CD4-positive, alpha-beta T cell treated with Interleukin-6 for 4 hours (primary cell): ENCODE results near the gene EFR3B.
A peak's percentile ranks its signal among the peaks of the same experiment; 100 is the strongest.
"Not testable (repeated sequence)": the region's sequence is repeated elsewhere in the genome, so short reads cannot be mapped to it uniquely, and the experiment has no call there.

Experiments used
- DNase-seq: peaks from one replicate; pipeline ENCODE4 v3.0.0-alpha.2; 2020; ENCODE audit warnings: mixed read lengths

EFR3B gene, protein sequence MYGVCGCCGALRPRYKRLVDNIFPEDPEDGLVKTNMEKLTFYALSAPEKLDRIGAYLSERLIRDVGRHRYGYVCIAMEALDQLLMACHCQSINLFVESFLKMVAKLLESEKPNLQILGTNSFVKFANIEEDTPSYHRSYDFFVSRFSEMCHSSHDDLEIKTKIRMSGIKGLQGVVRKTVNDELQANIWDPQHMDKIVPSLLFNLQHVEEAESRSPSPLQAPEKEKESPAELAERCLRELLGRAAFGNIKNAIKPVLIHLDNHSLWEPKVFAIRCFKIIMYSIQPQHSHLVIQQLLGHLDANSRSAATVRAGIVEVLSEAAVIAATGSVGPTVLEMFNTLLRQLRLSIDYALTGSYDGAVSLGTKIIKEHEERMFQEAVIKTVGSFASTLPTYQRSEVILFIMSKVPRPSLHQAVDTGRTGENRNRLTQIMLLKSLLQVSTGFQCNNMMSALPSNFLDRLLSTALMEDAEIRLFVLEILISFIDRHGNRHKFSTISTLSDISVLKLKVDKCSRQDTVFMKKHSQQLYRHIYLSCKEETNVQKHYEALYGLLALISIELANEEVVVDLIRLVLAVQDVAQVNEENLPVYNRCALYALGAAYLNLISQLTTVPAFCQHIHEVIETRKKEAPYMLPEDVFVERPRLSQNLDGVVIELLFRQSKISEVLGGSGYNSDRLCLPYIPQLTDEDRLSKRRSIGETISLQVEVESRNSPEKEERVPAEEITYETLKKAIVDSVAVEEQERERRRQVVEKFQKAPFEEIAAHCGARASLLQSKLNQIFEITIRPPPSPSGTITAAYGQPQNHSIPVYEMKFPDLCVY

DNA sequence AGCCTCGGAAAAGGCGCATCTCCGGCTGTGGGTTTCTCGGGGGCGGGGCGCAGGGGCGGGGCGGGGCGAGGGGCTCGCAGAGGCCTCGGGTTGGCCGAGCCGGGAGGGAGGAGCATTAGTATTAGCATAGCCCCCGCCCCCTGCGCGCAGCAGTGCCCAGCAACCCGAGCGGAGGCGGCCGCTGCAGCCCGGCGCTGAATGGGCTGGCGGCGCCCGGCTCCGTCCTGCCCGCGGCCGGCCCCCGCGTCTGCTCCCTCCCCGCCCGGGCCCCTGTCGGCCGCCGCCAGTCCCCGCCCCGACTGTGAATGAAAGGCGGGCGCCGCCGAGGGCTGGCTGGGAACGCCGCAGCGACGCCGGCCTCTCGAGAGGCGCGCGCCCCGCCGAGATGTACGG lies at the start of gene EFR3B:
Gene EFR3B (plus strand): TSS at position 149 of the 393 bp plus-strand sequence. CDS start 237 bp downstream, at position 386.
- peak; percentile 95 for DNase-seq

DNA sequence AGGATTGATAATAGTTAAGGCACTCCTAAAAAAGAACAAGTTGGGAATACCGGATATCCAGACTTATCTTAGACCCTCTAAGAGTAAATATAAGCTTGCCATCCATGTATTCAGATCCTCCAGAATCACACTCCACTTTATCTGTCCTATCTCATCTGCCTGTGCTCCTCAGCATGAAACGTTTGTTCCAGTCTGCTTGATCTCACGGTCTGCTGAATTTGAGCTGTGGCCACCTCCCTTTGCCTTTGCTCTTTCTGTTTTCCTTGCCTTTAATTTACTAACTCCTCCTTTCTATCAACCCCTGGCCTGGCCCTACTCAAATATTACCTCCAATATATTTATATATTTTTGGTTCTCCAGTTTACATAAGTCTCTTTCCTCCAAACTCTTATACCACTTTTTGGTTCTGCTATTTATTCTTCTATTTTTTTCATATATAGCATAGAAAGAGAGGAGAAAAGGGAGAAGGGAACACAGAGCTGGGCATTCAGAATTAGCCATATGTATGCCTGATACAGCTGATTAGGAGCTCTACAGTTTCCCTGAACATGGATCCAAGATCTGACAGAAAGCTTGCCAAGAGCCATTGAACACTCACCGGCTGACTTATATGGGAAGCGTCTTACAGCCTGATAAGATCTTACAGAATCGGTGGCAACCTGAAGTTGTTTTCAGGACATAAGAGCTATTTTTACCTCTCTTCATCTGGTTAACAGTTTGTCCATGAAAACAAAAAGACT lies 48.3 kb upstream of the EFR3B start:
- DNase-seq = no peak

DNA sequence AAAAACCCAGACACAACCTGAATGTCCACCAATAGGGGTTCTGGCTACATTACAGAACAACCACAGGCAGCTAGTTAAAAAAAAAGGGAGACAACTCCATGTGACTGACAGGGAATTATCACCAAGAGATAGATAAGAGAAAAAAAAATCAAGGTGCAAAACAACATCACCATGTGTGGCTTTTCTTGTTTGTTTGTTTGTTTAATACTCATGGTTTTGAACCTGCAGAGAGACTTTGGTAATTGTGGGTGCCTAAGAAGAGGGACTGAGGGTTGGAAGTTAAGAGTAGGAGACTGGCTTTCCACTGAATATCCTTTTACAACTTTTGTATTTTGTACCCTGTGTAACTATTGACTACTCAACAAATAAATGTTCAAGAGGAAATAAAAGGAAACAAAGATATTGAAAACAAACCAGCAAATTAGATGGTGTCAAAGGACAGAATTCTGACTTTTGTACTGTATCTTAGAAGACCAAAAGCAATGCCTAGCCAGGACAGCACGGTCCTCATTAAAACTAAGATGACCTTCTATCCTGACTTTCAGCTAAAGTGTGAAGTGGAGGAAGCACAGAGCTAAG lies 47.6 kb upstream of the EFR3B start:
- DNase-seq = no peak

DNA sequence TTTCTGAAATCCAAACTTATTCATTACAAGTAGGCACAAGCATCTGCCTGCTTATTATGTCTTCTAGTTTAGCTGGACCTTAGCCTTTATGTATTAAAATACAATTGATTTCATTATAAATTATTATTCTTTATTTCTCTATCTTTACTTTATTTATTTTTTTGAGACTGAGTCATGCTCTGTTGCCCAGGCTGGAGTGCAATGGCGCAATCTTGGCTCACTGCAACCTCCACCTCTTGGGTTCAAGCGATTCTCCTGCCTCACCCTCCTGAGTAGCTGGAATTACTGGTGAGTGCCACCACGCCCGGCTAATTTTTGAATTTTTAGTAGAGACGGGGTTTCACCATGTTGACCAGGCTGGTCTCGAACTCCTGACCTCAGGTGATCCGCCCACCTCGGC lies 42.8 kb upstream of the EFR3B start:
- DNase-seq = not testable (repeated sequence)

DNA sequence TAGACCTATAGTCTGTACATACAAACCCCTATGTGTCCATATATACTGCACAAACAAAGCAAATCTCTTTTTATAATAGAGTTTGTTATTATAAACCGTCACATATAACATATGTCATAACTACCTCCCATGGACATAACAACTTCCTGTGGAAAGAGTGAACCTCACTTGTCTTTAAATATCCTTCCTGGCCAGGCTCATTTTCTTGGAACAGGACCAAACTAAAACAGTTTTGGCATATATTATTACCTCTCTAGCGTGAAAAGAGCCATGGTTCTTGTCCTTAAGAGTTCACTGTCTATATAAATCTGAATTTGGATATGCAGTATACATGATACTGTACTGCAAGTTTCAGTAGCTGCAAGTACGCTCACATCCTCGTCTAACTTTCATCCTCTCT lies 41.8 kb upstream of the EFR3B start:
- no peak for DNase-seq

DNA sequence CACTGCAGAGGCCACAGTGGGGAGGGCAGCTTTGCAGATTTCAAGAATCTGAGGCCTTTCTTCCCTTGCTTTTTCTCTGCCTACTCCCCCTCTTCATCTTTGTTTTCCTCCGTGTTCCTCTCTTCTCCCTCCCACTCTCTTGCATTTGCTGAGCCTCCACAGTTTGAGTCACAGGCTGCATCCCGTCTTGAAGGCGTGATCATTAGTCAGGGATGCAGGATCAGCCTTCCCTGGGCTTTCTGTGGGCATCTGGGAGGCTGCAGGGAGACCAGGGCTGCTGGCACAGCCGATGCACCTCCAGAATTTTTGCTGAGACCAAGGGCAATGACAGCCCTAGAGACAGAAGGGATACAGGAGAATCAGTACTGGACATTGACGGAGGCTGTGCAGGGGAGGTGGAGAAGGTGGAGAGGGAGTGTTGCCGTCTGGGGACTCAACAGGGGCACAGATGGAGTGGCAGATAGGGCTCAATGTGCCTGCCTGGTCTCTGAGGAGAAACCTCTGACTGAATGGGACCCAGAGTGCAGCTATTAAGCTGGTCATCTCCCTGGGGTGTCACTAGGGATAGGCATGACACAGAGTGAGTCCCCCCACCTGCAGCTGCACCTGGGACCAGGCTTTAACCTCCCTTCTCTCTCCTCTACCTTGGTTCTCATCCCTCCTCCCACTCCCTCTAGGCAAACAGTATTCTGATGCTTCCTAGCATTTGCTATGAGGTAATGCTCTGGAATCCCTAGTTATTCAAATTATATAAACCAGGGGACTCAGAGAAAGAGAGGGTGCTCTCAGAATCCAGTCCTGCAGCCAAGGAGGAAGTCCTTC lies 41.2 kb upstream of the EFR3B start:
- no peak for DNase-seq

DNA sequence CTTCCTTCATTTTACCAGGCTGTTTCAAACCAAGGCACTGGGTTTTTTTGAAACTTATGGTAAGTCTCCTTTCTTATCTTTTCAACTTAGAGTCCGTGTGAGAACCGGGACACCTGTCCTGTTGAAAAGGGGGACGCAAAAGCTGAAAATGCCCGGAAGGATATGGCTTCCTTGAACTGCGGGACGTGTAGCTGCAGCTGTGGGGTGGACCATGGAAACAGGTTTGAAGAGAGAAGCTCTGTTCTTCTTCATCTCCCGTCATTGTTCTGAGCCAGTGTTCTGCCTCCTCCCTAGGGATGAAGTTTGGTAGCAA lies 40.6 kb upstream of the EFR3B start:
- no peak for DNase-seq

DNA sequence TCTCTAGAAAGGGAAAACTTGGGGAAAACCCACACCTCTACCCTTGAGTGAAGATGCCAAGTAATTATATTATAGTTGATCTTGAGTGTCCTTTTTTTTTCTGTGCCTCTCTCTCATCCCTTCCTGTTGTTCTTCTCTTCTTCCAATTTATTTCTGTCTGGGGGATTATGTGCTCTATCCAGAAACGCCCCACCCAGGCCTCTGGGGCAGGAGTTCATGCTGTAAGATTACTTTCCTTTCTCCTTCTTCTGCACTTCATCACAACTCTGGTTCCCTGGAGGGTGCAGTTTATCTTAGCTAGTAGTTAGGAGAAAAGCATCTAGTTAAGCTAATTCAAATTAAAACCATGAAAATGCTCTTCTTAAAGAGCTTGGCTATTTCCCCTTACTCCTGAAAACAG lies 39.8 kb upstream of the EFR3B start:
- DNase-seq = no peak

DNA sequence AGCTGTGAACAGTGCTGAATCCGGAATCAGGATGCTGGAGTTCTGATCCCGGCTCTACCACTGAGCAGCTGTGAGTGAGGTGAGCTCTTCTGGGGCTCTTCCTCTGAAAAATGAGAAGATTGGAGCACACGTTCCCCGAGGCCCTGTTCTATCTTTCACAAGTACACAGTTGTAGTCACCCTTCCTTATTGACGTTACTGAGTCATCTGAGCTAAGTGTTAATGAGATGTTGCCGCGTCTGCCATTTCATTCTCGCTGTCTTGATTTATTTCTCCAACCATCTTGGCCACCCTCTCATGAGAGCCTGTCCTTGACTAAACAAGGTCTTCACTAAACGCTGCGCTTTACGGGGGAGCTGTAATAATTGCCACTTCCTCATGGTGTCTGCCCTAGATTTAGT lies 31.9 kb upstream of the EFR3B start:
- no peak for DNase-seq

DNA sequence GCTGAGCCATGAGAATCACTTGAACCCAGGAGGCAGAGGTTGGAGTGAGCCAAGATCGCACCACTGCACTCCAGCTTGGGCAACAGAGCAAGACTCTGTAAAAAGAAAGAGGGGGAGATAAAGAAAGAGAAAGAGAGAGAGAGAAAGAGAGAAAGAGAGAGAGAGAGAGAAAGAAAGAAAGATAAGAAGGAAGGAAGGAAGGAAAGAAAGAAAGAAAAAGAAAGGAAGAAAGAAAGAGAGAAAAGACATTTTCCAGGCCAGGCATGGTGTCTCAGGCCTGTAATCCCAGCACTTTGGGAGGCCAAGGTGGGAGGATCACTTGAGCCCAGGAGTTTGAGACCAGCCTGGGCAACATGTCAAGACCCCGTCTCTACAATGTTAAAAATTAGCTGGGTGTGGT lies 30.5 kb upstream of the EFR3B start:
- not testable (repeated sequence) for DNase-seq

DNA sequence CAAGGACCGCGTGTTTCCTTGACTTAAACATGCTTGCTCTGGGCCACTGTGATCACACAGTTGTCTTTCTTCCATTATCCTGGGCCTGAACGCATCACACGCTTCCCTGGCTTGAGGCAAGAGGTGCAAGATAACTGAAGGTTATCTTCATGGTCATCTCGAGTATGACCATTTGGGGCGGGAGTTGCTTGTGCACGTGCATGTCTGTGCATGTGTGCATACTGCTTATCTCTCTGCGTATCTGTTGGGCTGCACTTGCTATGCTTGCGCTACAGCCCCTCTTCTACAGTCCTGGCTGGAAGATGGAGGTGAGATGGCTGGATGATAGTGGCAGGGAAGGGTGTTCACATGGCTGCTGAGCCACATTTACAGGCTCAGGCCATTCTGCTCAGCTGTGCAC lies 27.2 kb upstream of the EFR3B start:
- DNase-seq = no peak

DNA sequence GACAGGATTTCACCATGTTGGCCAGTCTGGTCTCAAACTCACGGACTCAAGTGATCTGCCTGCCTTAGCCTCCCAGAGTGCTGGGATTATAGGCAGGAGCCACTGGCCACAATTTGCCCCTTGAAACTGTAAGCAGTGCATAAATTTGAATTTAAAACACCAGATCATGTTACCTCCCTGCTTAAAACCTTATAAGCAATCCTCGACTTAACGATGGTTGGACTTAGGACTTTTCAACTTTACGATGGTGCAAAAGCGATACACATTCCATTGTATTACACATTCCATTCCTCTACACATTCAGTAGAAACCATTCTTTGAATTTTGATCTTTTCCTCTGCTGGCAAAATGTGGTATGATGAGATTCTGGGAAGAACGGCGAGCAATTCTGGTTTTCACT lies 23.2 kb upstream of the EFR3B start:
- DNase-seq = no peak

DNA sequence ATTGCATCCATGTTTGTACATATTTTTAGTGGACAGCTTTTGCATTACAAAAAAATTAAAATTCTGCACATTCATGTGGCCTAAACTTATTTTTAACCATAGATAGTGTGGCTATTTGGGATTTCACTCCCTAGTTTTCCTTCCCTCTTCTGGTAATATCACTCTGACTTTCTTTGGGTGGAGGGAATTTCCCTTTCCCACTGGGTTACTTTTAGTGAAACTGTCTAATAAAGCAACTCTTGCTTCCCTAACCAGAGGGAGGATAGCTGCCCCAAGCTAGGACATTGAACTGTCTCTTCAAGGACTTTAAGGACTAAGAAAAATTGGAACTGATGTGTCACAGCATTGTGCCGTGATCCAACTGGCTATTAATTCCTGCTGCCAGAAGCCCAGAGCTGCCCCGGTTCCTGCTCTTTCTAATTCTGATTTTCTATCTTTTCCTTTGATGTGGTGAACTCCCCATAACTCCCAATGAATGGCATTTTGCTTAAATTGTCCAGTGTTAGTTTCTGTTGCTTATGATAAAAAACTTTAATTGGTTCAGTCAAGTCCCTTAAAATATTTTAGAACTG lies 20.0 kb upstream of the EFR3B start:
- DNase-seq = no peak

DNA sequence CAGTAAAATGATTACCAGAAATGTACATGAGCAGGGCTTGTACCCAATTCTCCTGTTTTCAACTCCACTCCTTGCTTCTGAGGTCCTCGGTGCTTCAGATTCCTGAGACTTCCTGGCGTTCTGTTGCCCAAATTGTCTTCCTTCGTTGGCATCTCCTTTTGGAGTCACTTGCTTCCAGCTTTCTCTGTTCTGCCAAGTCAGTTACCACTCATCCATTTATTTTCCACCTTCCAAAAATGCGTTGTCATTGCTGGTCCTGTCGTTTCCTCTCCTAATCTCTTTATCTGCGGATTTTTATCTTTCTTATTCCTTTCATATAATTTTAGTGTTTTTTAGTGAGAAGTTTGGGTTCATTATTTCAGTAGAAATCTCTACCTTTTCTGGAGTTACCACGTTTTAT lies 18.5 kb upstream of the EFR3B start:
- DNase-seq = no peak

DNA sequence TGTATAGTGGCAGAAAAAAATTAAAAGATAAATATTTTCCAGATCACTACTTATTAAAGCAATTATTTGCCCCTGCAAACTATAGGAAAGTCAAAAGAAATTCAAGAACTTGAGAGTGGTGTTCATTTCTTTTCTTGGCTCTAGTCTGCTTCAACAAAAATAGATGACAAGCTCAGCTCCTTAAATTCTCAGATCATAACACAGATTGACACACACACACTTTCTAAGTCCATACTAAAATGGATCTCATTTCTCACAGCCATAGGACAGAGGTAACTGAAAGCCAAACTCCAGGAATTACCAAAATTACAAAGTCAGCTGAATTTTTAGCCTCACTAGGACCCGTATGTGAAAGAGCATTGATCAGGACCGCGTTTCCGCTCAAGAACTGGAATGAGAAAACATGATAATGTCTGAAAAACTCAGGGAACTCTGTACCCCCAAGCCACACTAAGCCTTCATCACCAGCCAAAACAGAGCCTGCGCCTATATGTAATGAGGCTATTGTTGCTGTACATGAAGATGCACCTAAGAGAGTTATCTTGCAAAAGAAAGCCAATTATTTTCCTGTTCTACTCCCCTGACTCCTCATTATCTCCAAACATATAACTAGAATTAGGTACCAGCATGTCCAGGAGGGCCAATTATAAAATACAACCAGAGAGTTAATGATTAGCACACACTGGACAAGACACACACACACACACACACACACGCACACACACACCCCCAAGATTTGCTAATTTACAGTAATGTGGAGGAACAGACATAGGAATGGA lies 16.5 kb upstream of the EFR3B start:
- no peak for DNase-seq

DNA sequence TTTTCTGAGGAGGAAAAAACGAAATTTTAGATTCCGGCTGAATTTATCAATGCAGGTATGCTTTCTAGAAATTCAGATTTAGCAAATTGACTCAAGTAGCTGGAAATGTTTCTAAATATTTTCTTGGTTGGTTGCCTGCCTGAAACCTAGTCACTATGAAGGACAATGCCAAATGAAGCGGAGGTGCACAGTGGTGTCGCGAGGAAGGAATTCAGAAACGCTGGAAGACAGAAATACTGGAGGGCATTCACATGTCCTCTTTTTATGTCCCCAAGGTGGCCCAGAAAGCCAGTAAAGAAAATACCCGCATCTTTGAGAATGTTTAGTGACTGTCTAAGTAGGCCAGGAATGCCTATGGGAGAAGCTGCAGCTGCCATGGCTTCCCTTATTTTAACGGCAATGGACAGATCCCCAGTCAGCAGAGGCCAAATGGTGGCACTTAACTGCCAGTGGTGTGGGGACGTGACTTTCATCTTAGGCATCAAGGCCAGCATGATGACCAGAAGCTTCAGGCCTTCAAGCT lies 15.8 kb upstream of the EFR3B start:
- no peak for DNase-seq

DNA sequence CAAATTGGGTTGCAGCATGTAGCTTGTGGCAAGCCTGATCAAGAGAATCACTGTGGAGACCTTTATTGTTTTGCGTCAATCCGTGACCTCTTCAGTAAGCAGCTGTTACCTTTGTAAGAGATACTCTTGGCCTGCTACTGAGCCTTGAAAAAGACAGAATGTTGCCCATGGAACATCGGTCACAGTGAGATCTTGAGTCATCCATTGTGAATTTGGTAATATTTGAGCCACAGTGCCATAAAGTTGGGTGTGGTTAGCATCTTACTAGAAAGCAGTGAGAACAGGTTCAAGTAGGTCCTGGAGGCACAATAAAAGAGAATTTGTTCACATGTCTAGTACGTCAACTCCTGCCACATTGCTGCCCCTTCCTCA lies 12.7 kb upstream of the EFR3B start:
- no peak for DNase-seq

DNA sequence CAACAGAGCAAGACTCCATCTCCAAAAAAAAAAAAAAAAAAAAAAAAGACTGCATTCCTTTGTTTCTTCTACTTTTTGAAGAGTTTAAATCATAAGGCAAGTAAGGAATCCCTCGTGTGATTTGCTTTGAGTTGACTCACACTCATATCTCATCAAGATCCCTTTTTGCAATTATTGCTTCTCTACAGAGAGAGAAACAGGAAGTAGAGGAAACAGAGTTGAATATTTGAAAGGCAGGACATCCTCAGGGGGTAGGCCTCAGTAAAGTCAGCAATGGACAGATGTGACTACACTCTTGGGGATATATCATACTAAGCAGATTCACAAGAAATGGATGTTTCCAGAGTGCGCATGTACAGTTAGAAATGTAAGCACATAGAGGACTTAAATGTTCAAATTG lies 11.2 kb upstream of the EFR3B start:
- no peak for DNase-seq

DNA sequence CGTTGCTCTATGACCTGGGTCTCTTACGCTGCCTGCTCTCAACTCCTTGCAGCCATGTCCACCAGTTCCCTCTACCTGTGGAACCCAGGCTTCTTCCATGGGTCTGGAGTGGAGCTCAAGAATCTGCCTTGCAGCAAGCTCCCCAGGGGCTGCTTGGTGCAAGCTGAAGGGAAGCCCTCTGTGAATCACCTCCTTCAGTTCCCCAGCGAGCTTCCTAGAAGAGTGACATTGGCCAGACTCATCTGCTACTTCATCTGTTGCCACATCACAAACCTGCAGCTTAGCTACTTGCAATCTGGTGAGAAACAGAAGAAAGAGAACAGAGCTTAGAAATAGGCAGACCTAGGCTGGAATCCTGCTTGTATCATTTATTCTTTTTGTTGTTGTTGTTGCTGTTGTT lies 9.8 kb upstream of the EFR3B start:
- no peak for DNase-seq

DNA sequence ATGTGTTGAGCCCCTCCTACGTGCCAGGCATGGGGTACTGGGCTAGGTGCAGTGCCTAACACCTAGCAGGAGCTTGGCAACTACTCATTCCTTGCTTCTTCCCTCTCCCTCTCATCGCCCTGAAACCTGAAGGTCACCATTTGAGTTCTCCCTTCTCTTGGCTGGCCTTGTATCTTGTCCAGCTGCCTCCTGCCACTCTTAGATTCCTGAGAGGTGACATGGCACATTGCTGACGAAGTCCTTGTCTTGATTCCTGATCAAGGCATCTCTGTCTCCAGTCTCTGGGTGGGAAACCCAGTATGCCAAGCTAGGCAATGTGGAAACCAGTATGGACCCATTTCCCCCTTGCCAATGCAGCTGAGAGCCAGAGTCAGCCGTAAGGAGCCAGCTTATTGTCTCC lies 9.0 kb upstream of the EFR3B start:
- no peak for DNase-seq

DNA sequence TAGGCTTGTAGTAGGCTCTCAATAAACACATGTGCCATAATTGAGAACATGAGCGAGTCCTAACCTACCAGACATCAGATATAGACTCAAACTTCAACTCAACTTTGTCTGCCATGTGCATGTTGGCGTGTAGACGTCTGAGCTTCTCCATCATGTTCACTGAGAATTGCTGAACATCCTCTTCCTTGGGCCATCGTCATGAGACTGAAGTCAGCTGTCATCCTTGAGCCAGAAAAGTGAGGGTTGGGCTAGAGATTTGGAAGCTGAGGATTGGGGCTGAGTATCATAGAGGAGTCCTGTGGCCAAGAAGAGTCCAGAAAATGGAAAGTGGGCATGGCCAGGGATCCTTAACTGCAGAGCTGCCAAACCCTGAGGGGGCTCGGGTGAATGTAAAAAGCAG lies 7.8 kb upstream of the EFR3B start:
- no peak for DNase-seq
